Neuronal stem cell (in vitro differentiated cells): ENCODE results near the gene CBY2.

ENCODE experiments used
- DNase-seq: peaks from one replicate; pipeline ENCODE4 v3.0.0-alpha.2; 2013; ENCODE audit warnings: low spot score
- H2AFZ ChIP-seq: one replicate; pipeline ENCODE4 v1.6.1; 2013; ENCODE audit warnings: mild to moderate bottlenecking, low read length, inconsistent platforms
- H2AK5ac ChIP-seq: 2 replicates; pipeline ENCODE4 v1.6.1; 2013; ENCODE audit warnings: low read depth, mild to moderate bottlenecking, inconsistent platforms, low read length, moderate library complexity, mixed read lengths
- H2BK120ac ChIP-seq: 2 replicates; pipeline ENCODE4 v1.6.1; 2013; ENCODE audit warnings: low read depth, mild to moderate bottlenecking, inconsistent platforms, low read length, moderate library complexity, mixed read lengths
- H2BK12ac ChIP-seq: one replicate; pipeline ENCODE4 v1.6.1; 2013; ENCODE audit warnings: low read length, inconsistent platforms
- H2BK15ac ChIP-seq: 2 replicates; pipeline ENCODE4 v1.6.1; 2013; ENCODE audit warnings: mild to moderate bottlenecking, low read length, inconsistent platforms, mixed read lengths
- H2BK5ac ChIP-seq: one replicate; pipeline ENCODE4 v1.6.1; 2013; ENCODE audit warnings: inconsistent platforms, mild to moderate bottlenecking, low read length, moderate library complexity
- H3K14ac ChIP-seq: one replicate; pipeline ENCODE4 v1.6.1; 2013; ENCODE audit warnings: low read length, inconsistent platforms
- H3K18ac ChIP-seq: 2 replicates; pipeline ENCODE4 v1.6.1; 2013; ENCODE audit warnings: low read length, inconsistent platforms
- H3K23ac ChIP-seq: 2 replicates; pipeline ENCODE4 v1.6.1; 2013; ENCODE audit warnings: low read depth, mild to moderate bottlenecking, mixed read lengths, low read length, inconsistent platforms; ENCODE audit not compliant: poor library complexity
- H3K27ac ChIP-seq: replicated peaks from 3 replicates; pipeline ENCODE4 v1.5.1; 2013; ENCODE audit warnings: low read length, inconsistent platforms
- H3K27me3 ChIP-seq, 3 experiments: 2 replicates each; pipeline ENCODE4 v1.6.1; 2013; ENCODE audit warnings: low read length in 3 of 3, mild to moderate bottlenecking in 2 of 3, inconsistent platforms in 1 of 3, low read depth in 1 of 3, mixed read lengths in 1 of 3, moderate library complexity in 1 of 3; ENCODE audit not compliant: control insufficient read depth in 3 of 3, insufficient read depth in 3 of 3
- H3K36me3 ChIP-seq, 2 donors: replicated peaks in 1 of 2; 2 replicates each; pipeline ENCODE4 v1.6.1; 2013; ENCODE audit warnings: low read length in 2 of 2; ENCODE audit not compliant: control insufficient read depth in 2 of 2, insufficient read depth in 2 of 2
- H3K4ac ChIP-seq: 2 replicates; pipeline ENCODE4 v1.6.1; 2013; ENCODE audit warnings: inconsistent platforms, mild to moderate bottlenecking, low read length, moderate library complexity
- H3K4me1 ChIP-seq, 2 donors: 1 replicate in 1 of 2; 2 replicates in 1 of 2; pipeline ENCODE4 v1.6.1; 2013; ENCODE audit warnings: low read length in 2 of 2, low read depth in 1 of 2; ENCODE audit not compliant: control insufficient read depth in 2 of 2, insufficient read depth in 1 of 2
- H3K4me2 ChIP-seq: one replicate; pipeline ENCODE4 v1.6.1; 2013; ENCODE audit warnings: mild to moderate bottlenecking, low read length, inconsistent platforms; ENCODE audit not compliant: insufficient read depth, poor library complexity, severe bottlenecking
- H3K4me3 ChIP-seq, 2 donors: 2 replicates each; pipeline ENCODE4 v1.5.1; 2013; ENCODE audit warnings: low read length in 2 of 2, mild to moderate bottlenecking in 2 of 2, inconsistent platforms in 1 of 2, moderate library complexity in 1 of 2
- H3K79me1 ChIP-seq: one replicate; pipeline ENCODE4 v1.6.1; 2013; ENCODE audit warnings: low read depth, mild to moderate bottlenecking, inconsistent platforms, low read length, moderate library complexity
- H3K9ac ChIP-seq: one replicate; pipeline ENCODE4 v1.6.1; 2013; ENCODE audit warnings: mild to moderate bottlenecking, low read depth, low read length, inconsistent platforms; ENCODE audit not compliant: poor library complexity
- H3K9me3 ChIP-seq, 2 donors: replicated peaks in 1 of 2; 2 replicates each; pipeline versions ENCODE3 to v1.6.1; 2013; ENCODE audit warnings: low read length in 2 of 2, mild to moderate bottlenecking in 2 of 2, inconsistent platforms in 1 of 2, low read depth in 1 of 2, mixed read lengths in 1 of 2, moderate library complexity in 1 of 2; ENCODE audit not compliant: control insufficient read depth in 2 of 2, insufficient read depth in 1 of 2
- H4K8ac ChIP-seq: one replicate; pipeline ENCODE4 v1.6.1; 2013; ENCODE audit warnings: low read depth, mild to moderate bottlenecking, inconsistent platforms, low read length, moderate library complexity
- H4K91ac ChIP-seq: one replicate; pipeline ENCODE4 v1.6.1; 2013; ENCODE audit warnings: low read length, low read depth, mild to moderate bottlenecking, inconsistent platforms; ENCODE audit not compliant: poor library complexity
- WGBS, 2 donors: extraction: QIAGEN DNeasy Blood & Tissue Kit; methylation state at CpG; one replicate each; pipeline ENCODE4 v1.1.7; 2013; ENCODE audit warnings: missing lambda C conversion rate in 2 of 2, mixed read lengths in 1 of 2; ENCODE audit not compliant: insufficient read length in 2 of 2, insufficient replicate concordance in 1 of 2; ENCODE audit errors: extremely low coverage in 2 of 2; 5-methylcytosine and 5-hydroxymethylcytosine counted together

CBY2 gene

GRCh38 chr13:45704854-45705695, 3.0 kb downstream of the CBY2 start:
- H3K4me1 ChIP-seq = peaks cover 4 to 13% of the 10 kb centered on the region in 2 donors
- no peak overlapping the region for H4K8ac ChIP-seq
- no peak for DNase-seq
- H2BK5ac ChIP-seq = no peak overlapping the region
- no peak overlapping the region for H2AK5ac ChIP-seq
- H2AFZ ChIP-seq = peak overlapping the region; percentile 30
- H4K91ac ChIP-seq = no peak overlapping the region
- H3K27ac ChIP-seq = no peak overlapping the region
- H3K23ac ChIP-seq = no peak overlapping the region
- WGBS, 2 donors = no CpG with 5 or more reads among the region's 7 CpGs
- no peaks in the 10 kb centered on the region for H3K36me3 ChIP-seq
- H3K79me1 ChIP-seq = no peaks in the 10 kb centered on the region
- peaks cover 0 to 2% of the 10 kb centered on the region in 2 donors for H3K9me3 ChIP-seq
- H2BK12ac ChIP-seq = no peak overlapping the region
- no peak overlapping the region for H3K4me2 ChIP-seq
- H3K4me3 ChIP-seq = no peak overlapping the region
- peaks cover 0 to 19% (median 0%) of the 10 kb centered on the region in 3 experiments for H3K27me3 ChIP-seq
- H3K18ac ChIP-seq = peak overlapping the region; percentile 1
- no peak overlapping the region for H3K4ac ChIP-seq
- H2BK120ac ChIP-seq = no peak overlapping the region
- H2BK15ac ChIP-seq = no peak overlapping the region
- no peak overlapping the region for H3K9ac ChIP-seq
- no peak overlapping the region for H3K14ac ChIP-seq

GRCh38 chr13:45705918-45706317, 3.8 kb downstream of the CBY2 start:
- DNase-seq = no peak
- Histone ChIP-seq H3K14ac (no peak overlapping the region), H4K8ac (no peak overlapping the region), H3K4me3 (no peak overlapping the region), H3K9ac (no peak overlapping the region), H2BK15ac (no peak overlapping the region), H3K4ac (no peak overlapping the region), H2BK120ac (no peak overlapping the region), H3K36me3 (no peaks in the 10 kb centered on the region), H2BK5ac (no peak overlapping the region), H3K79me1 (no peaks in the 10 kb centered on the region), H3K27ac (no peak overlapping the region), H3K9me3 (peaks cover 0 to 2% of the 10 kb centered on the region in 2 donors), H3K23ac (no peak overlapping the region), H3K18ac (no peak overlapping the region), H2BK12ac (no peak overlapping the region), H3K27me3 (peaks cover 0 to 19% (median 0%) of the 10 kb centered on the region in 3 experiments), H4K91ac (no peak overlapping the region), H3K4me1 (peaks cover 4 to 13% of the 10 kb centered on the region in 2 donors), H2AFZ (no peak overlapping the region), H3K4me2 (no peak overlapping the region), H2AK5ac (no peak overlapping the region)

GRCh38 chr13:45707516-45708100, 5.5 kb downstream of the CBY2 start:
- H3K18ac ChIP-seq = no peak overlapping the region
- no peak overlapping the region for H4K91ac ChIP-seq
- no peak for DNase-seq
- H2BK120ac ChIP-seq = no peak overlapping the region
- no peaks in the 10 kb centered on the region for H3K36me3 ChIP-seq
- no peak overlapping the region for H3K9ac ChIP-seq
- H3K4ac ChIP-seq = no peak overlapping the region
- no peak overlapping the region for H3K4me3 ChIP-seq
- H2BK5ac ChIP-seq = no peak overlapping the region
- H2AK5ac ChIP-seq = no peak overlapping the region
- H3K4me2 ChIP-seq = no peak overlapping the region
- peaks cover 4 to 13% of the 10 kb centered on the region in 2 donors for H3K4me1 ChIP-seq
- no CpG with 5 or more reads among the region's 2 CpGs for WGBS, 2 donors
- no peak overlapping the region for H3K23ac ChIP-seq
- H2BK15ac ChIP-seq = no peak overlapping the region
- no peak overlapping the region for H3K27ac ChIP-seq
- H3K14ac ChIP-seq = no peak overlapping the region
- H3K9me3 ChIP-seq = peaks cover 0 to 4% of the 10 kb centered on the region in 2 donors
- no peak overlapping the region for H2BK12ac ChIP-seq
- peaks cover 0 to 19% (median 0%) of the 10 kb centered on the region in 3 experiments for H3K27me3 ChIP-seq
- H4K8ac ChIP-seq = no peak overlapping the region
- no peak overlapping the region for H2AFZ ChIP-seq
- no peaks in the 10 kb centered on the region for H3K79me1 ChIP-seq

- no CpG with 5 or more reads among the region's 2 CpGs for WGBS, 2 donors
- Histone ChIP-seq H3K4me1 (no peaks in the 10 kb centered on the region), H3K18ac (no peak overlapping the region), H2AFZ (no peak overlapping the region), H3K27me3 (peaks cover 0 to 4% (median 0%) of the 10 kb centered on the region in 3 experiments), H2BK12ac (no peak overlapping the region), H3K36me3 (no peaks in the 10 kb centered on the region), H3K4me3 (no peak overlapping the region), H3K27ac (no peak overlapping the region), H3K9me3 (peaks cover 0 to 2% of the 10 kb centered on the region in 2 donors), H4K8ac (no peak overlapping the region), H2BK120ac (no peak overlapping the region), H3K79me1 (peaks cover 1% of the 10 kb centered on the region), H2BK5ac (no peak overlapping the region), H4K91ac (no peak overlapping the region), H2BK15ac (no peak overlapping the region), H2AK5ac (no peak overlapping the region), H3K14ac (no peak overlapping the region), H3K9ac (no peak overlapping the region), H3K4me2 (no peak overlapping the region), H3K23ac (no peak overlapping the region), H3K4ac (no peak overlapping the region)
- no peak for DNase-seq
Observed at GRCh38 chr13:45711951-45712350, 9.8 kb downstream of the CBY2 start.
